Body of pancreas (tissue), 4 donors: ENCODE measurements around the gene GALNT2. TPM values are rescaled to one million over a fixed set of nuclear protein-coding genes. Genes with fewer than 3 reads are reported as not detected.

Source experiments
- ATAC-seq: fragments of 150-250 bp; one replicate; pipeline ENCODE4 v1.9.1; 2016
- DNase-seq, 4 donors: peaks; one replicate each; pipeline ENCODE4 v3.0.0-alpha.2; 2019
- H3K27ac ChIP-seq, 4 donors: fragments of 200-600 bp; sonication (generic); 1 replicate in 3 of 4; 2 replicates in 1 of 4; pipeline versions ENCODE4 v1.5.1 to v1.6.1; 2016 to 2019; ENCODE audit warnings: mild to moderate bottlenecking in 1 of 4, mixed read lengths in 1 of 4, moderate library complexity in 1 of 4
- H3K27me3 ChIP-seq, 2 donors: fragments of 200-600 bp; sonication (generic); one replicate each; pipeline ENCODE4 v1.6.0; 2016; ENCODE audit warnings: mild to moderate bottlenecking in 1 of 2
- H3K36me3 ChIP-seq, 2 donors: fragments of 200-600 bp; sonication (generic); replicated peaks in 1 of 2; 2 replicates each; pipeline ENCODE4 v1.5.1; 2016; ENCODE audit warnings: low read depth in 2 of 2; ENCODE audit not compliant: insufficient read depth in 1 of 2
- H3K4me1 ChIP-seq: fragments of 200-600 bp; sonication (generic); one replicate; pipeline ENCODE4 v1.6.0; 2016
- H3K4me3 ChIP-seq, 2 donors: fragments of 200-600 bp; sonication (generic); 1 replicate in 1 of 2; 2 replicates in 1 of 2; pipeline ENCODE4 v1.5.1; 2016 to 2019
- H3K9me3 ChIP-seq, 3 donors: fragments of 200-600 bp; sonication (generic); 1 replicate in 2 of 3; 2 replicates in 1 of 3; pipeline ENCODE4 v1.5.1; 2016
- POLR2A ChIP-seq, 3 donors: fragments of 450-650 bp; IDR thresholded peaks; one replicate each; pipeline ENCODE4 v1.6.1; 2016; ENCODE audit warnings: antibody characterized with exemption in 3 of 3, mild to moderate bottlenecking in 2 of 3
- WGBS, 2 donors: methylation state at CpG; one replicate each; pipeline ENCODE4 v1.1.5; 2017; 5-methylcytosine and 5-hydroxymethylcytosine counted together
- intact Hi-C: fragments of 100-400 bp; cut with DNase I; formaldehyde crosslinking; loops from one replicate; pipeline ENCODE4 v1.15.1; 2023
- total RNA-seq, 2 donors: library from RNA; depleted of rRNA; stranded (reverse); fragments of >200 nt; gene quantifications; one replicate each; pipeline ENCODE4 v1.1.0, GENCODE V29; 2016
- TF ChIP-seq, protein P1 (sequence below), 7 experiments: fragments of 450-650 bp in 4 of 7; fragments of 200-600 bp in 3 of 7; sonication (generic) in 3 of 7; IDR thresholded peaks; one replicate each; pipeline ENCODE4 v1.5.1; 2016 to 2019; ENCODE audit warnings: antibody characterized with exemption in 7 of 7

GALNT2 gene
- total RNA-seq, 2 donors from 2014 or later, result 45.9 to 68.6 TPM

DNA sequence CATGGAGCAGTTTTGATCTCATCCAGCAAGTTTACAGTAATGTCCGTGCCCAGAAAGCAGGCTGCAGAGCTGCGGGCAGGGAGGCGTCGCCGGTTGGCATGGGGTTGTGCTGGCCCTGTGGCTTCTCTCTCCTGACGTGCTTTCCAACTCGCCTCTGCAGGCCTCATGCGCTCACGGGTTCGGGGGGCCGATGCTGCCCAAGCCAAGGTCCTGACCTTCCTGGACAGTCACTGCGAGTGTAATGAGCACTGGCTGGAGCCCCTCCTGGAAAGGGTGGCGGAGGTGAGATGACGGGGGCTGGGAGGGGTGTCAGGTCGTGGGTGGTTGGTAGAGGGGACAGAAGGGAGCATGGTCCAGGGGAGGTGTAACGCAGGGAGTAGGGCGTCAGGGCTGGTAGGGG lies 176.1 kb downstream of the GALNT2 start:
- H3K9me3 ChIP-seq, result no peaks in the 10 kb centered on the region
- WGBS, 2 donors, result 93% methylated on average over 17 of the region's 17 CpGs
- no peaks in the 10 kb centered on the region for H3K27me3 ChIP-seq
- TF ChIP-seq POLR2A (IDR thresholded peaks at IDR 0.05), result no peak
- TF ChIP-seq, protein P1, sequence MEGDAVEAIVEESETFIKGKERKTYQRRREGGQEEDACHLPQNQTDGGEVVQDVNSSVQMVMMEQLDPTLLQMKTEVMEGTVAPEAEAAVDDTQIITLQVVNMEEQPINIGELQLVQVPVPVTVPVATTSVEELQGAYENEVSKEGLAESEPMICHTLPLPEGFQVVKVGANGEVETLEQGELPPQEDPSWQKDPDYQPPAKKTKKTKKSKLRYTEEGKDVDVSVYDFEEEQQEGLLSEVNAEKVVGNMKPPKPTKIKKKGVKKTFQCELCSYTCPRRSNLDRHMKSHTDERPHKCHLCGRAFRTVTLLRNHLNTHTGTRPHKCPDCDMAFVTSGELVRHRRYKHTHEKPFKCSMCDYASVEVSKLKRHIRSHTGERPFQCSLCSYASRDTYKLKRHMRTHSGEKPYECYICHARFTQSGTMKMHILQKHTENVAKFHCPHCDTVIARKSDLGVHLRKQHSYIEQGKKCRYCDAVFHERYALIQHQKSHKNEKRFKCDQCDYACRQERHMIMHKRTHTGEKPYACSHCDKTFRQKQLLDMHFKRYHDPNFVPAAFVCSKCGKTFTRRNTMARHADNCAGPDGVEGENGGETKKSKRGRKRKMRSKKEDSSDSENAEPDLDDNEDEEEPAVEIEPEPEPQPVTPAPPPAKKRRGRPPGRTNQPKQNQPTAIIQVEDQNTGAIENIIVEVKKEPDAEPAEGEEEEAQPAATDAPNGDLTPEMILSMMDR (IDR thresholded peaks at IDR 0.05), result no peak
- H3K4me1 ChIP-seq, result no peaks in the 10 kb centered on the region
- ATAC-seq (no peak), DNase-seq (no peak)
- intact Hi-C loops, result no loop called here
- H3K36me3 ChIP-seq, result peaks cover 8 to 24% of the 10 kb centered on the region in 2 donors
- no peak overlapping the region for H3K4me3 ChIP-seq
- H3K27ac ChIP-seq, result no peak overlapping the region

DNA sequence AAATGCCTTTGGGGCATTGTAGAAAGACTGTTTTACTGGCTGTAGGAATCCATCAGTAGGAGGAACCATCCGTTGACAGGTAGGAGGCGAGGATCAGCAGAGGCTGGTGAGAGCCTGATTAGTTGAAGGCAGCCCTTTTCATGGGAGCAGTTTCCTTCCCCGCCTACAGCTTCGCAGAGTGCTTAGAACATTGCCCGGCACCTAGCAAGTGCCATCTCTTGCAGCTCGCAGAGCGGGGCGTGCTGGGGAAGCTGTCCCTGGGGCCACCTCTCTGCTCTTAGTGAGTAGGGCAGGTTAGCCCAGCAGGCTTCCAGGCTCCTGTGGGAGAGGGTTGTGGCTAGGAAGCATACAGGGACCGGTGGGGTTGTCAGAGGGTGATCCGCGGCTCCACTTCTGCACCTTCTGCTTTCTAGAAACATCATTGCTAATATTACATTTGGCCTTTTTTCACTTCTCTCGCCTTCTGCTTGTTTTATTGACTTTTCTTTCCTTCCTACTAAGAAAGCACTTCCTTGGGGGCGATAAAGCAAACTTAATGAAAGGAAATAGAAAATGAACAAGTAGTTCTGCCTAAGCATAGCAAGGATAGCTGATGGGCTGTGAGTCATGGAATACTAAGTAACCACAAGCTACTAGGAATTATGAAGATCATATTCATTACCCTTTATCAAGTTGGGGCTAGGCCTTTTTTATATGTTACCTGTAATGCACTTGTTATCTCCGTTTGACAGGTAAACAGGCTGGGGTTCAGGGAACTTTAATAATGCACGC lies 176.7 kb downstream of the GALNT2 start:
- 91 to 92% methylated on average over 15 of the region's 15 CpGs for WGBS, 2 donors
- Histone ChIP-seq H3K27ac (no peak overlapping the region), H3K36me3 (peaks cover 8 to 24% of the 10 kb centered on the region in 2 donors), H3K9me3 (no peaks in the 10 kb centered on the region), H3K4me3 (no peak overlapping the region), H3K27me3 (no peaks in the 10 kb centered on the region), H3K4me1 (no peaks in the 10 kb centered on the region)
- intact Hi-C loops, result no loop called here
- ATAC-seq, result no peak
- no peak for DNase-seq
- TF ChIP-seq, protein P1 (IDR thresholded peaks at IDR 0.05), result no peak
- TF ChIP-seq POLR2A (IDR thresholded peaks at IDR 0.05), result no peak

DNA sequence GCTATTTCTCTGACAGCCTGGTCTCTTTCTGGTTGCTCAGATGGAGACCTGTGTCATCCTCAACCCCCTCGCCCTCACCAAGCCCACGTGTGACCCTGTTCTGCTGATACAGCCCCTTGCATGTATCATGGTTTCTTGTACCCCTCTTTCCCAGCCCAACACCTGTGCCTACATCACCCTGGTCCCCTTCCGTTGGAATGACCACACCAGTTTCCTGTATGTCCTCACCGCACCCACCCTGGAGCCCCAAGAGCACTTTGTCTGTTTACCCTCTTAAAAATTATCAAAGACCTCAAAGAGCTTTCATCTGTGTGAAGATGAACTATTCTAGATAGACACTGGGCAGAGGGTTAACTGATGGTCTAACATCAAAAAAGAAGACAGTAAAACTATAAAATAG lies 179.5 kb downstream of the GALNT2 start:
- TF ChIP-seq, protein P1 (IDR thresholded peaks at IDR 0.05), result no peak
- no peak for TF ChIP-seq POLR2A (IDR thresholded peaks at IDR 0.05)
- intact Hi-C loops, result no loop called here
- 91 to 93% methylated on average over 4 of the region's 4 CpGs for WGBS, 2 donors
- Histone ChIP-seq H3K27me3 (no peaks in the 10 kb centered on the region), H3K4me3 (no peak overlapping the region), H3K36me3 (peaks cover 8 to 33% of the 10 kb centered on the region in 2 donors), H3K9me3 (no peaks in the 10 kb centered on the region), H3K27ac (no peak overlapping the region), H3K4me1 (no peaks in the 10 kb centered on the region)
- no peak for DNase-seq
- no peak for ATAC-seq

DNA sequence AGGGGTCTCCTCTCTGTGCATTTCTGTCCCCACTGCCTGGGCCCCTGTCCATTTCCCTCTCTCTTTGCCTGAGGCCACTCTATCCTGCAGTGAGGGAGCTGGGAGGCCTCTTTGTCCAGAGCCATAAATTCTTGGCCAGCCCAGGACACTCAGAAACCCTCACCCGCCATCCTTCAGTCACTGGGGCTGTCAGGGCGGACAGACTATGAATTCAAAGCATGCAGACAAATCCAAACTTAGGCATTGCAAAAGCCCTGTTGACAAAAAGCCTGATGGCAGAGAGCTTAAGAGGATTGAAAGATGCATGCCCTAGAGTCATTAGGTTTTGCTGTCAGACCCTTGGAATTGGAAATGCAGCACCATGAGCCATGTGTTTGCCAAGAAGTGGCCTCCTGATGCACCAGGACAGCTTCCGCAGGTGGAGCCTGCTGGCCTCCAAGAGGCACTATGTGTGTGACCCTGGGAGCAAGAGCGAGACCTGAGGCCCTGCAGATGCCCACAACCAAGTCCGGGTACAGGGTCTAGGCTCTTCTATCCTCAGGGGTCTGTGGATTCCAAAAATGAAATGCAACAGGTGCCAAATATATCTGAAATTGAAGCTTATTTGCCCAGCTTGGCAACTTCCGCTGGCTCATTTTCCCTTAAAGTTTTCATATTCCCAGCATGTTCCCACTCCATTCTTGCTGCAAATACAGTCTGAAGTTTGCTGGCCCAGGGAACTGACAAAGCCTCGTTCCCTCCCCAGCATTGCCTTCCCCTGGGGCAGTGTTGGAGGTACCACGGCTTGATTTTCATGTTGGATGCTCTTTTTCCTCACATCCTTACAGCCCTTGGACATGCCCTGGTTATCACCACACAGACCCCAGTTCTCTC lies 181.2 kb downstream of the GALNT2 start:
- DNase-seq (no peak), ATAC-seq (no peak)
- intact Hi-C loops, result no loop called here
- Histone ChIP-seq H3K4me1 (no peaks in the 10 kb centered on the region), H3K36me3 (peaks cover 8 to 28% of the 10 kb centered on the region in 2 donors), H3K4me3 (no peak overlapping the region), H3K27me3 (no peaks in the 10 kb centered on the region), H3K9me3 (no peaks in the 10 kb centered on the region), H3K27ac (no peak overlapping the region)
- WGBS, 2 donors, result 93 to 94% methylated on average over 7 to 8 of the region's 8 CpGs
- TF ChIP-seq, protein P1 (IDR thresholded peaks at IDR 0.05), result no peak
- no peak for TF ChIP-seq POLR2A (IDR thresholded peaks at IDR 0.05)
